HCT116 (cell line): Measurements from ENCODE around the gene CLIP4. TPM values are rescaled to one million over a fixed set of nuclear protein-coding genes. Genes with fewer than 3 reads are reported as not detected.
A peak's percentile ranks its signal among the peaks of the same experiment; 100 is the strongest.

Experiments used
- ATAC-seq: fragments of 200-7000 bp; cut with Tn5 transposase; 2 replicates; pipeline ENCODE4 v1.9.1; 2020; ENCODE audit warnings: mild to moderate bottlenecking, moderate library complexity
- BruUV-seq: library from RNA; stranded (reverse); fragments of 400-500 nt; replicated peaks from 2 replicates; lab custom pipeline; 2021; lab: Mats Ljungman, UMichigan
- CTCF ChIA-PET: fragments of 300-600 bp; sonication (Branson Sonifier 250); formaldehyde crosslinking; loops from one replicate; lab custom pipeline; 2021; ENCODE audit warnings: antibody characterized with exemption; lab: Charles Lee
- POLR2A ChIA-PET: fragments of 300-600, 350-600 bp; sonication (Branson Sonifier 250); formaldehyde crosslinking; loops from one replicate; lab custom pipeline; 2021; ENCODE audit warnings: antibody characterized with exemption; lab: Charles Lee
- RAD21 ChIA-PET, 2 experiments: fragments of 300-600 bp; sonication (Branson Sonifier 250); formaldehyde crosslinking; loops; one replicate each; lab custom pipeline; 2023; ENCODE audit warnings: low total read pairs in 2 of 2; ENCODE audit not compliant: uncharacterized antibody in 2 of 2, unreplicated experiment in 2 of 2, low non-redundant PET in 1 of 2; lab: Charles Lee
- DNase-seq: peaks from one replicate; pipeline ENCODE4 v3.0.0-alpha.2; 2010; ENCODE audit warnings: low read depth, low spot score
- H2AFZ ChIP-seq: fragments of 200-600 bp; shearing (Covaris generic), sonication (generic); 2 replicates; pipeline ENCODE4 v1.6.1; 2017; ENCODE audit warnings: low read depth, mixed run types, mixed read lengths, antibody characterized with exemption, low read length; ENCODE audit not compliant: poor library complexity, severe bottlenecking
- H3K27ac ChIP-seq: 2 replicates; pipeline ENCODE4 v1.5.1; 2012; ENCODE audit warnings: low read depth, low read length
- H3K27me3 ChIP-seq: fragments of 200-600 bp; sonication (generic); 2 replicates; pipeline ENCODE4 v1.6.1; 2016; ENCODE audit warnings: mixed run types, low read length, mixed read lengths; ENCODE audit not compliant: insufficient read depth
- H3K36me3 ChIP-seq, 2 experiments: fragments of 200-500 bp in 1 of 2; fragments of 200-600 bp in 1 of 2; sonication (Bioruptor generic) in 1 of 2; sonication (generic) in 1 of 2; 2 replicates each; pipeline versions ENCODE4 v1.5.1 to v1.6.1; 2014 to 2016; ENCODE audit warnings: low read length in 2 of 2, inconsistent platforms in 1 of 2, mixed read lengths in 1 of 2, mixed run types in 1 of 2; ENCODE audit not compliant: insufficient read depth in 2 of 2, control insufficient read depth in 1 of 2
- H3K4me1 ChIP-seq, 2 experiments: fragments of 200-600 bp in 1 of 2; sonication (generic) in 1 of 2; 2 replicates each; pipeline versions ENCODE4 v1.5.1 to v1.6.1; 2012 to 2017; ENCODE audit warnings: low read length in 2 of 2, inconsistent platforms in 1 of 2, mild to moderate bottlenecking in 1 of 2, mixed read lengths in 1 of 2, mixed run types in 1 of 2, moderate library complexity in 1 of 2; ENCODE audit not compliant: insufficient read depth in 2 of 2, control insufficient read depth in 1 of 2
- H3K4me2 ChIP-seq: fragments of 200-600 bp; sonication (generic); 2 replicates; pipeline ENCODE4 v1.6.1; 2017; ENCODE audit warnings: mixed run types, low read length, mixed read lengths
- H3K4me3 ChIP-seq, 2 experiments: fragments of 200-600 bp in 1 of 2; sonication (generic) in 1 of 2; replicated peaks in 1 of 2; 2 replicates each; pipeline ENCODE4 v1.5.1; 2011 to 2016; ENCODE audit warnings: low read length in 2 of 2, control low read depth in 1 of 2, low read depth in 1 of 2, mild to moderate bottlenecking in 1 of 2, mixed read lengths in 1 of 2, mixed run types in 1 of 2
- H3K79me2 ChIP-seq: fragments of 200-600 bp; sonication (generic); 2 replicates; pipeline ENCODE4 v1.6.1; 2017; ENCODE audit warnings: mild to moderate bottlenecking, mixed run types, low read length, moderate library complexity, mixed read lengths; ENCODE audit not compliant: insufficient read depth
- H3K9ac ChIP-seq: fragments of 200-600 bp; sonication (generic); 2 replicates; pipeline ENCODE4 v1.6.1; 2016; ENCODE audit warnings: low read length, mixed read lengths
- H3K9me2 ChIP-seq: fragments of 200-600 bp; sonication (generic), shearing (Covaris generic); 2 replicates; pipeline ENCODE4 v1.6.1; 2017; ENCODE audit warnings: mixed run types, mild to moderate bottlenecking, moderate library complexity; ENCODE audit not compliant: insufficient read depth
- H3K9me3 ChIP-seq, 2 experiments: fragments of 200-500 bp in 1 of 2; fragments of 200-600 bp in 1 of 2; sonication (Bioruptor generic) in 1 of 2; sonication (generic) in 1 of 2; 2 replicates each; pipeline ENCODE4 v1.6.1; 2014 to 2017; ENCODE audit warnings: low read length in 2 of 2, mixed read lengths in 2 of 2, inconsistent platforms in 1 of 2, low read depth in 1 of 2, mild to moderate bottlenecking in 1 of 2, mixed run types in 1 of 2, moderate library complexity in 1 of 2; ENCODE audit not compliant: control insufficient read depth in 1 of 2, insufficient read depth in 1 of 2
- H4K20me1 ChIP-seq: fragments of 200-600 bp; sonication (generic), shearing (Covaris generic); 2 replicates; pipeline ENCODE4 v1.6.1; 2017; ENCODE audit warnings: mixed run types, mild to moderate bottlenecking, moderate library complexity; ENCODE audit not compliant: insufficient read depth
- ATF3 ChIP-seq: IDR thresholded peaks from 2 replicates; pipeline ENCODE4 v1.6.1; 2012
- CBX3 ChIP-seq: IDR thresholded peaks from 2 replicates; pipeline ENCODE4 v1.6.1; 2012; ENCODE audit warnings: low read depth
- CEBPB ChIP-seq: IDR thresholded peaks from 2 replicates; pipeline ENCODE4 v1.6.1; 2012; ENCODE audit warnings: low read depth
- CTCF ChIP-seq, 3 experiments: fragments of 200-600 bp in 1 of 3; sonication (generic) in 1 of 3; IDR thresholded peaks in 2 of 3; conservative IDR thresholded peaks in 1 of 3; 2 replicates each; pipeline ENCODE4 v1.5.1; 2012 to 2017; ENCODE audit warnings: low read depth in 2 of 3, low read length in 2 of 3, antibody characterized with exemption in 1 of 3, borderline replicate concordance in 1 of 3, control low read depth in 1 of 3, mild to moderate bottlenecking in 1 of 3, mixed read lengths in 1 of 3, mixed run types in 1 of 3, moderate library complexity in 1 of 3; ENCODE audit not compliant: insufficient read depth in 1 of 3
- EGR1 ChIP-seq: IDR thresholded peaks from 2 replicates; pipeline ENCODE4 v1.6.1; 2012; ENCODE audit warnings: low read depth
- ELF1 ChIP-seq: IDR thresholded peaks from 2 replicates; pipeline ENCODE4 v1.6.1; 2012; ENCODE audit warnings: low read depth, borderline replicate concordance
- EZH2phosphoT487 ChIP-seq: fragments of 200-600 bp; IDR thresholded peaks from 2 replicates; pipeline ENCODE4 v1.6.1; 2018; ENCODE audit warnings: antibody characterized with exemption, borderline replicate concordance
- FOSL1 ChIP-seq: IDR thresholded peaks from 2 replicates; pipeline ENCODE4 v1.6.1; 2012; ENCODE audit warnings: low read depth
- JUND ChIP-seq: IDR thresholded peaks from 2 replicates; pipeline ENCODE4 v1.6.1; 2012
- POLR2A ChIP-seq: IDR thresholded peaks from 2 replicates; pipeline ENCODE4 v1.7.0; 2011; ENCODE audit warnings: borderline replicate concordance; ENCODE audit not compliant: insufficient read depth, insufficient read length; ENCODE audit errors: extremely low read depth
- POLR2AphosphoS5 ChIP-seq: IDR thresholded peaks from 2 replicates; pipeline ENCODE4 v1.6.1; 2011; ENCODE audit warnings: mild to moderate bottlenecking, low read depth, low read length, moderate library complexity
- RAD21 ChIP-seq: IDR thresholded peaks from 2 replicates; pipeline ENCODE4 v1.6.1; 2012; ENCODE audit warnings: low read depth, mild to moderate bottlenecking
- SIN3A ChIP-seq: IDR thresholded peaks from 2 replicates; pipeline ENCODE4 v1.6.1; 2012; ENCODE audit warnings: low read depth
- SP1 ChIP-seq: IDR thresholded peaks from 2 replicates; pipeline ENCODE4 v1.6.1; 2012; ENCODE audit warnings: low read depth
- ZNF274 ChIP-seq: fragments of 200-500 bp; sonication (Bioruptor generic); IDR thresholded peaks from 2 replicates; pipeline ENCODE4 v1.6.1; 2014; ENCODE audit warnings: mild to moderate bottlenecking, low read depth, low read length, inconsistent platforms
- intact Hi-C: fragments of 100-400 bp; cut with micrococcal nuclease; formaldehyde crosslinking; loops from 2 replicates; pipeline ENCODE4 v1.10.0; 2022
- total RNA-seq: library from RNA; stranded (reverse); gene quantifications from one replicate; pipeline ENCODE4 v1.2.1, GENCODE V29; 2021; ENCODE audit not compliant: unreplicated experiment
- TF ChIP-seq, protein P1 (sequence below): IDR thresholded peaks from 2 replicates; pipeline ENCODE4 v1.6.1; 2012

Gene CLIP4
- total RNA-seq, 1 experiment from 2014 or later: 27.8 TPM

DNA sequence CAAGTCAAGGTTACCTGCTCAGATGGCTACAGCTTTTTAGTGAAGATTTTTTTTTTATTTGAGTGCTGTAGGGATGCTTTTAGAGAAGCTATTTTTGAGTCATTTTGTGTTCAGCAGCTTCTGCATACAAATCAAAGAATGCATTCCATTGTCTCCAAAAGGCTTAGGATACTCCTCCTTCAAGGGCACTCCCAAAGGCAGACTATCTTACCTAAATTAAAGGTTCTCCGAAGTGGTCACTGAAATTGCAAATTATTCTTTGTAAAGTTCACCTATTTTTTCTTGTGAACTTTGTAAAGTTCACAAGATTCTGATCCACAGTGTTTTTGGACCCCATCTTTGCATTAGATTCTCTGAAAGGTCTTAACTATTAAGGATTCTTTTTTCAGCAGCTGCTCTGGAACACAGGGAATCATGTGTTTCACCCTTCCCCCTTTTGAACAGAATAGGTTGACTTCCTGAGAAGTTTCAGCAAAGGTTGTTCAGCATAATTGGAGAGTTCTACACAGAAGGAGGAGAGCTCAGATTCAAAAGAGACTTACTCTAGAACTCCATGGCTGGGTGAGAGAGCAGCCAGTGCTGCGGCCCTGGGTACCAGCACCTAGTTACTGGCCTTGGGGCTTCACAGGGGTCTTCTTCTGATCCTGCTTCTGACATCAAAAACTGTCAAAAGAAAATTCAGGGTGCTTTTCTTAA is 14.5 kb downstream of the CLIP4 start:
- Histone ChIP-seq H3K4me3 (peak overlapping the region in 1 of 2 experiments; percentile 1; a peak in 1 of 4 replicates), H3K79me2 (peaks cover 30% of the 10 kb centered on the region; the same call in 1 of the 2 replicates)
- DNase-seq: no peak
- TF ChIP-seq RAD21 (0 out of 2 replicates have a peak, but pooled peaks have one; percentile 2), POLR2AphosphoS5 (no peak)
- TF ChIP-seq, all 23 proteins: peak for 1
- Histone ChIP-seq H3K4me1 (peaks cover 16 to 45% of the 10 kb centered on the region in 2 experiments), H3K9me3 (no peaks in the 10 kb centered on the region), H3K4me2 (peak overlapping the region; percentile 60), H3K27me3 (no peaks in the 10 kb centered on the region), H3K27ac (peak overlapping the region; percentile 49; the same call in 1 of the 2 replicates), H4K20me1 (no peaks in the 10 kb centered on the region), H3K9me2 (no peaks in the 10 kb centered on the region), H3K36me3 (no peaks in the 10 kb centered on the region), H2AFZ (peak overlapping the region; percentile 14), H3K9ac (peak overlapping the region; percentile 29)
- peak; percentile 46 for ATAC-seq
- BruUV-seq: TSS peak; percentile 91
- intact Hi-C loops: no loop called here
- POLR2A ChIA-PET: interaction anchor here (0.8 to 3.7 kb wide), 4 partner anchors 11 to 31 kb away, joined by 3 to 46 read pairs (median 18); no protein-coding TSS in a partner anchor
- CTCF ChIA-PET: interaction anchor here (1.2 kb wide), 1 partner anchor 12 kb away, joined by 3 read pairs; no protein-coding TSS in a partner anchor
- RAD21 ChIA-PET: interaction anchor here in 1 of 2 experiments (1.3 kb wide), 1 partner anchor 12 kb away, joined by 4 read pairs; no protein-coding TSS in a partner anchor

DNA sequence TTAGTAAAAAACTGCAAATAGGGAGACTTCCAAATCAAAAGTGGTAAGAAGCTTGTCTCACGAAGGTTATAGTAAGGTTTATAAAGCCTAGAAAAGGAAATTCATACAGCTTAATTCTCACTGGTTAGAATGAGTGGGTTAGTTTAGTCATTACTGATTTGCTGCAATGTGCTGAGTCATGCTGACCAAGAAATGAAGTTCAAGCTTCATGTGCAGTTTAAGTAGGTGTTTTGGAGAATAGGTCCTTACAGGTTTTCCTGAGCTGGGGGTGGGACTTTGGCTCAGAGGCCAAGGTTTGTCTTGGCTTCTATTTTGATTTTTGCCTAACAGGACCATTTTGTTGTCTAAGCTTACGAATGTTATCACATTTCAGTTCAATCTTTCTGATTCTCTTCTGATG is 15.1 kb downstream of the CLIP4 start:
- Histone ChIP-seq H3K79me2 (peaks cover 24% of the 10 kb centered on the region; the same call in 1 of the 2 replicates), H3K4me1 (peaks cover 16 to 40% of the 10 kb centered on the region in 2 experiments), H3K27ac (peak overlapping the region; percentile 49; the same call in 1 of the 2 replicates), H3K9ac (peak overlapping the region; percentile 29), H3K27me3 (no peaks in the 10 kb centered on the region), H3K9me3 (no peaks in the 10 kb centered on the region), H3K4me3 (no peak overlapping the region; a peak in 1 of 4 replicates), H4K20me1 (no peaks in the 10 kb centered on the region), H3K4me2 (peak overlapping the region; percentile 60), H3K36me3 (no peaks in the 10 kb centered on the region), H3K9me2 (no peaks in the 10 kb centered on the region), H2AFZ (peak overlapping the region; percentile 14)
- ATAC-seq: peak; percentile 84
- RAD21 ChIA-PET: interaction anchor here in 1 of 2 experiments (1.3 kb wide), 1 partner anchor 13 kb away, joined by 4 read pairs; no protein-coding TSS in a partner anchor
- POLR2A ChIA-PET: interaction anchor here (2.1 to 3.7 kb wide), 3 partner anchors 12 to 23 kb away, joined by 14 to 46 read pairs (median 21); no protein-coding TSS in a partner anchor
- no peak for TF ChIP-seq EGR1
- peak; percentile 54 for TF ChIP-seq JUND
- TF ChIP-seq CEBPB: peak; percentile 59; the same call in 1 of the 2 replicates
- TF ChIP-seq FOSL1: peak; percentile 61
- no peak for TF ChIP-seq POLR2A
- no peak for TF ChIP-seq CTCF (IDR thresholded peaks at IDR 0.05 in 2 of 3, conservative IDR thresholded peaks at IDR 0.05 in 1 of 3; ENCODE audit: borderline replicate concordance in 1 of 3, insufficient read depth in 1 of 3, low read depth in 2 of 3, low read length in 2 of 3)
- TF ChIP-seq ZNF274: no peak
- TF ChIP-seq CBX3: no peak
- no peak for TF ChIP-seq ELF1
- TF ChIP-seq SP1: peak; percentile 43; the same call in 1 of the 2 replicates
- TF ChIP-seq EZH2phosphoT487: no peak
- TF ChIP-seq SIN3A: no peak
- no peak for TF ChIP-seq ATF3
- TF ChIP-seq POLR2AphosphoS5: no peak
- TF ChIP-seq, protein P1, sequence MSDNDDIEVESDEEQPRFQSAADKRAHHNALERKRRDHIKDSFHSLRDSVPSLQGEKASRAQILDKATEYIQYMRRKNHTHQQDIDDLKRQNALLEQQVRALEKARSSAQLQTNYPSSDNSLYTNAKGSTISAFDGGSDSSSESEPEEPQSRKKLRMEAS: no peak
- intact Hi-C loops: no loop called here
- CTCF ChIA-PET: interaction anchor here (1.2 kb wide), 1 partner anchor 13 kb away, joined by 3 read pairs; no protein-coding TSS in a partner anchor
- no TSS peak for BruUV-seq
- DNase-seq: no peak
